CD4-positive, alpha-beta T cell (primary cell): Measurements from ENCODE around the gene CCDC12. TPM values are rescaled to one million over a fixed set of nuclear protein-coding genes. Genes with fewer than 3 reads are reported as not detected.

Source experiments
- ATAC-seq: fragments of 200-7000 bp; cut with Tn5 transposase; one replicate; pipeline ENCODE4 v1.10.0; 2022; ENCODE audit warnings: mild to moderate bottlenecking; ENCODE audit not compliant: poor library complexity
- CTCF ChIA-PET: fragments of 350-600 bp; sonication (Branson Sonifier 250); formaldehyde crosslinking; loops from one replicate; lab custom pipeline; 2021; ENCODE audit warnings: antibody characterized with exemption, inconsistent platforms; lab: Charles Lee
- POLR2A ChIA-PET: fragments of 350-600 bp; sonication (Branson Sonifier 250); formaldehyde crosslinking; loops from one replicate; lab custom pipeline; 2021; ENCODE audit warnings: antibody characterized with exemption, inconsistent platforms; lab: Charles Lee
- DNase-seq, 14 experiments: peaks; one replicate each; pipeline ENCODE4 v3.0.0-alpha.2; 2013 to 2020; ENCODE audit warnings: mixed read lengths in 2 of 14
- H3K27ac ChIP-seq, 2 donors: one replicate each; pipeline versions ENCODE4 v1.5.1 to v1.7.0; 2013; ENCODE audit warnings: low read length in 2 of 2, low read depth in 1 of 2, mild to moderate bottlenecking in 1 of 2
- H3K27me3 ChIP-seq, 2 experiments: 1 replicate in 1 of 2; 2 replicates in 1 of 2; pipeline versions ENCODE4 v1.6.1 to v1.7.0; 2013; ENCODE audit warnings: low read length in 2 of 2, control low read depth in 1 of 2, mild to moderate bottlenecking in 1 of 2, moderate library complexity in 1 of 2; ENCODE audit not compliant: insufficient read depth in 2 of 2, control insufficient read depth in 1 of 2
- H3K36me3 ChIP-seq: one replicate; pipeline ENCODE4 v1.6.1; 2013; ENCODE audit warnings: low read length, control low read depth; ENCODE audit not compliant: insufficient read depth
- H3K4me1 ChIP-seq: one replicate; pipeline ENCODE4 v1.6.1; 2013; ENCODE audit warnings: low read length, control low read depth; ENCODE audit not compliant: insufficient read depth
- H3K4me3 ChIP-seq: one replicate; pipeline ENCODE4 v1.5.1; 2013; ENCODE audit warnings: mild to moderate bottlenecking, low read length, moderate library complexity
- H3K9me3 ChIP-seq, 2 experiments: 1 replicate in 1 of 2; 2 replicates in 1 of 2; pipeline versions ENCODE4 v1.6.1 to v1.7.0; 2013; ENCODE audit warnings: low read length in 2 of 2, mild to moderate bottlenecking in 2 of 2, control low read depth in 1 of 2, moderate library complexity in 1 of 2; ENCODE audit not compliant: control insufficient read depth in 1 of 2, insufficient read depth in 1 of 2
- H3K27ac Mint-ChIP-seq: one replicate; pipeline ENCODE4 v1.8.0; 2020; ENCODE audit warnings: mixed read lengths
- H3K27me3 Mint-ChIP-seq: one replicate; pipeline ENCODE4 v1.8.0; 2021; ENCODE audit warnings: mixed read lengths
- H3K36me3 Mint-ChIP-seq: one replicate; pipeline ENCODE4 v1.8.0; 2021; ENCODE audit warnings: low read depth, mixed read lengths
- H3K4me1 Mint-ChIP-seq: one replicate; pipeline ENCODE4 v1.8.0; 2021; ENCODE audit warnings: low read depth, mixed read lengths
- H3K4me3 Mint-ChIP-seq: one replicate; pipeline ENCODE4 v1.8.0; 2020; ENCODE audit warnings: mild to moderate bottlenecking, mixed read lengths
- H3K9me3 Mint-ChIP-seq: one replicate; pipeline ENCODE4 v1.8.0; 2020; ENCODE audit warnings: mixed read lengths
- intact Hi-C, 2 experiments: fragments of 100-400 bp; cut with DNase I in 1 of 2; cut with micrococcal nuclease in 1 of 2; formaldehyde crosslinking; loops; one replicate each; pipeline versions ENCODE4 v1.15.1 to v1.9.0; 2023 to 2025; cut with DNase I, micrococcal nuclease
- total RNA-seq, 174 experiments: library from RNA in 2 of 174; stranded (reverse) in 2 of 174; gene quantifications; one replicate each; pipeline ENCODE4 v1.2.3 and lab custom pipeline; 2021 to 2026
- TF ChIP-seq, protein P1 (sequence below): fragments of 200-600 bp; IDR thresholded peaks from one replicate; pipeline ENCODE4 v1.8.0; 2022; ENCODE audit warnings: antibody characterized with exemption, mild to moderate bottlenecking

CCDC12 gene
- total RNA-seq, 2 experiments from 2014 or later = 57.5 to 59.5 TPM

DNA sequence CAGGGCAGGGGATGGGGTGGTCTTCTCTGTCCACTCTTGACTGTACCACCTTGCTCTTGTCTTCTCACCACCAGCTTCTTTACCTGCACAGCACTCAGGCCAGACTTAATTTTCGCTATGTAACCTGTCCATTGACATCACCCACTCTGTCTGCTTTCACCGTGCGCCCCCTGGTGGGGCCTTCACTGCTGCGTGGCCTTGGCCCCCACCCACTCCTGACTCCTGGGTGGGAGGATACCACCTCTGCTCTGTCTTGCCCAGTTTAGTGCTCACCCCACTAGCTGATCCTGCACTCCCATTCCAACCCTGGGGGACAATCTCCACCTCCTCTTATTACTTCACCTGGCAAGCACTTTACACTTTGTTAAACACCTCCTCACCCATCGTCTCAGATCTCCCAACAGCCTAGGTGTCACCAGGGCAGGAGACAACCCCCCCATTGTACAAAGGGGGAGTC lies 81.3 kb downstream of the CCDC12 start:
- DNase-seq (peak; percentile 69 to 87 (median 76)), ATAC-seq (peak; percentile 92)
- intact Hi-C loops = loop anchor here (1.0 to 5.0 kb wide), 4 partner anchors 29 to 408 kb away; no protein-coding TSS in a partner anchor
- peaks cover 18% of the 10 kb centered on the region for H3K4me1 ChIP-seq
- H3K27ac ChIP-seq = no peak overlapping the region
- ChIA-PET CTCF (interaction anchor here (0.7 to 1.0 kb wide), 4 partner anchors 11 to 178 kb away, joined by 3 read pairs; no protein-coding TSS in a partner anchor), POLR2A (no interaction called here)
- no peak overlapping the region for H3K4me3 Mint-ChIP-seq
- H3K4me3 ChIP-seq = no peak overlapping the region
- peaks cover 42 to 43% of the 10 kb centered on the region in 2 experiments for H3K27me3 ChIP-seq
- no peaks in the 10 kb centered on the region for H3K9me3 ChIP-seq
- no peaks in the 10 kb centered on the region for H3K9me3 Mint-ChIP-seq
- H3K36me3 ChIP-seq = no peaks in the 10 kb centered on the region
- H3K27ac Mint-ChIP-seq = no peak overlapping the region
- peaks cover 81% of the 10 kb centered on the region for H3K27me3 Mint-ChIP-seq
- no peaks in the 10 kb centered on the region for H3K4me1 Mint-ChIP-seq
- no peaks in the 10 kb centered on the region for H3K36me3 Mint-ChIP-seq
- TF ChIP-seq, protein P1, sequence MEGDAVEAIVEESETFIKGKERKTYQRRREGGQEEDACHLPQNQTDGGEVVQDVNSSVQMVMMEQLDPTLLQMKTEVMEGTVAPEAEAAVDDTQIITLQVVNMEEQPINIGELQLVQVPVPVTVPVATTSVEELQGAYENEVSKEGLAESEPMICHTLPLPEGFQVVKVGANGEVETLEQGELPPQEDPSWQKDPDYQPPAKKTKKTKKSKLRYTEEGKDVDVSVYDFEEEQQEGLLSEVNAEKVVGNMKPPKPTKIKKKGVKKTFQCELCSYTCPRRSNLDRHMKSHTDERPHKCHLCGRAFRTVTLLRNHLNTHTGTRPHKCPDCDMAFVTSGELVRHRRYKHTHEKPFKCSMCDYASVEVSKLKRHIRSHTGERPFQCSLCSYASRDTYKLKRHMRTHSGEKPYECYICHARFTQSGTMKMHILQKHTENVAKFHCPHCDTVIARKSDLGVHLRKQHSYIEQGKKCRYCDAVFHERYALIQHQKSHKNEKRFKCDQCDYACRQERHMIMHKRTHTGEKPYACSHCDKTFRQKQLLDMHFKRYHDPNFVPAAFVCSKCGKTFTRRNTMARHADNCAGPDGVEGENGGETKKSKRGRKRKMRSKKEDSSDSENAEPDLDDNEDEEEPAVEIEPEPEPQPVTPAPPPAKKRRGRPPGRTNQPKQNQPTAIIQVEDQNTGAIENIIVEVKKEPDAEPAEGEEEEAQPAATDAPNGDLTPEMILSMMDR = peak; percentile 82

DNA sequence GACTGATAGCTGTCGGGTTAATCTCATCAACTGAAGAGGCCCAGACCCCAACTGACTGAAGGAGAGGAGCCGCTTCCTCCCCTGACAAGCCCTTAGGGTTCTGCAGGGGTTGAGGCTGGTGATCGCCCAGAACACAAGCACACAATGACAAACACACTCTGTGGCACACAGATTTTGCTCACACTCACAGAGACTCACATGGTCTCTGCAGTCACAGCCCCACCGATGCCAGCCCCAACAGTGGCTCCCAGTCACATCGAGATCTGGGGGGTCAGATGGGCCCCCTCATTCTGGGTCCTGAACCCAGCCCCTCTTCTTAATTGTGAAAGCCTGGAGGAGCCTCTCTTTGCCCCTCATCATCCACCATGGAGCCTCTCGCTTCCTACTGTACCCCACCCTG lies 82.3 kb downstream of the CCDC12 start:
- Histone ChIP-seq H3K36me3 (no peaks in the 10 kb centered on the region), H3K27me3 (peaks cover 42 to 43% of the 10 kb centered on the region in 2 experiments), H3K27ac (no peak overlapping the region), H3K9me3 (no peaks in the 10 kb centered on the region), H3K4me1 (peaks cover 18% of the 10 kb centered on the region), H3K4me3 (no peak overlapping the region)
- POLR2A ChIA-PET = interaction anchor here (0.6 kb wide), 1 partner anchor 1822 kb away, joined by 3 read pairs; no protein-coding TSS in a partner anchor
- H3K27ac Mint-ChIP-seq = no peak overlapping the region
- peaks cover 90% of the 10 kb centered on the region for H3K27me3 Mint-ChIP-seq
- DNase-seq = no peak
- H3K9me3 Mint-ChIP-seq = no peaks in the 10 kb centered on the region
- no peaks in the 10 kb centered on the region for H3K4me1 Mint-ChIP-seq
- intact Hi-C loops = no loop called here
- TF ChIP-seq, protein P1 = no peak
- no peaks in the 10 kb centered on the region for H3K36me3 Mint-ChIP-seq
- no peak for ATAC-seq
- H3K4me3 Mint-ChIP-seq = no peak overlapping the region
- CTCF ChIA-PET = interaction anchor here (0.7 kb wide), 2 partner anchors 21 to 119 kb away, joined by 3 to 6 read pairs; no protein-coding TSS in a partner anchor

DNA sequence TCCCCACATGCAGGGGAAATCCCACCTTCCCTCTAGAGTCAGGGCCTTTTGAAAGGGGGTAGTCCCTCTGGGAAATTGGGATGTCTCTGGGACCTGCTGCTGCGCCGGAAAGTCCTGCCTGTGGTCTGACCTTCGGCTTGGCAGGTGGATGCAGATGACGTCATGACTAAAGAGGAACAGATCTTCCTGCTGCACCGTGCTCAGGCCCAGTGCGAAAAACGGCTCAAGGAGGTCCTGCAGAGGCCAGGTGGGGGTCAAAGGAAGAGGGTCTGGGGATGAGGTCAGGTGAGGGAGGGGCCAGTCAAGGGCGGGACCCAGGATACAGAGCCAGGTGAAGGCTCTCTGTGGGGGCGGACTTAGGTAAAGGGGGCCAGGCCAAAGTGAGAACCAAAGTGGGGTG lies 82.8 kb downstream of the CCDC12 start:
- Histone ChIP-seq H3K4me1 (peaks cover 18% of the 10 kb centered on the region), H3K27ac (no peak overlapping the region), H3K9me3 (no peaks in the 10 kb centered on the region), H3K4me3 (no peak overlapping the region), H3K27me3 (peaks cover 41 to 42% of the 10 kb centered on the region in 2 experiments), H3K36me3 (no peaks in the 10 kb centered on the region)
- intact Hi-C loops = no loop called here
- H3K36me3 Mint-ChIP-seq = no peaks in the 10 kb centered on the region
- H3K4me3 Mint-ChIP-seq = no peak overlapping the region
- H3K27me3 Mint-ChIP-seq = peaks cover 86% of the 10 kb centered on the region
- ChIA-PET POLR2A (no interaction called here), CTCF (no interaction called here)
- DNase-seq (no peak), ATAC-seq (no peak)
- TF ChIP-seq, protein P1 = no peak
- H3K9me3 Mint-ChIP-seq = no peaks in the 10 kb centered on the region
- no peaks in the 10 kb centered on the region for H3K4me1 Mint-ChIP-seq
- no peak overlapping the region for H3K27ac Mint-ChIP-seq
